IPS-NIHi7 (cell line): ENCODE data around the gene PHLDA3.

Experiments
- DNase-seq: peaks from one replicate; pipeline ENCODE4 v3.0.0; 2012; ENCODE audit warnings: mixed read lengths; ENCODE audit errors: extremely low spot score

The PHLDA3 gene

GRCh38 chr1:201430776-201431175 is 38.2 kb downstream of the PHLDA3 start:
- DNase-seq = no peak

GRCh38 chr1:201429736-201430501 is 39.1 kb downstream of the PHLDA3 start:
- DNase-seq = no peak

DNA sequence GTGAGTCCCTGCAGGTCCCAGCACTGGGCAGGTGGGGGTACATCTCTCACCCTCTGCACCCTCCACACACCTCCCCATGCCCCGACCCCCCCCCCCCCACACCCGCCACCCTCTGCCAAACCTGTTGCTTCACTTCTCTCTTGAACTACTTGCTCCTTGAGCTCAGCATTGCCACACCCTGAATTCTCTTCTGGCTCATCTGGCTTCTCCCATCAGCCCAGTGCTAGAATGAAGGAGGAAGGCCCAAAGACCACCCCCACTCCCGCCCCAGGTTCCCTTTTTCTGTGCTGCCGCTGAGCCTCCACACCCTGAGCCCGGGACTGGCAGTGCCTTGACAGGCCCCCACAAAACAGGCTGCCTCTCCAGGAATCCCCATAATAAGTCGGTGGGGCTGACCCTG is 41.0 kb downstream of the PHLDA3 start:
- no peak for DNase-seq

DNA sequence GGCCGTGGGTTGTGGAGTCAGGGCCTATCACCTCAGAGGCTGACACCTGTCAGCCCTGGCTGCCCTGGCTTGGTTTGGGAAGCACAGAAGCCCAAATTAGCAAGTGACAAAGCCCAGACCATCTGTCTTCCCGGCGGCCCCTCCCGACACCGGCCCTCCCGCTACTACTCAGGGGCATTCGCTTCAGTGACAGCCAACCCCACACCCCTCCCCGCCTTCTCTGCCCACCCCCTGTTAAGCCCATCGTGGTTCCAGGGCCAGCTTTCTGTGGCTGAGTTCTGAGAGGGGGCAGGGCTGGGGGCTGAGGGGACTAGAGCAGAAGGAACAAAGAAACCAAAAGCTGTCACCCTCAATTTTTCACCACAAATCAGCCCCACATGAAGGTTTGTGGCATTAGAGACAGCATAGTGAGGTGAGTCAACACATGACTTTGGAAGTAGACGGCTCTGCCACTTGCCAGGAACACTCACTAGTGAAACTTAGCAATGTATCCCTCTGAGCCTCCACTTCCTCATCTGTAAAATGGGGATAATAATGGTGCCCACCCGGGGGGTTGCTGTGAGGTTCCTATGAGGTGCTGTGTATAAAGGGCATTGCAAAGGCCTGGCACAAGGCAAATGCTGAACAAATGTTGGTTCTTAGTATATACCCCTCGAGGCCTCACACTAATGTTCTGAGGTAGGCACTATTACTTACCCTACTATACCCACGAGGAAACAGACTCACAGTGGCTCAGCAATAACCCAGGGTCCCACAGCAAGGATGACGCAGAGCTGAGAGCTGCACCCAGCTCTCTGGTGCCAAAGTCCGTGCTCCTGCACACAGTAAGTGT is 42.3 kb downstream of the PHLDA3 start:
- DNase-seq = no peak

DNA sequence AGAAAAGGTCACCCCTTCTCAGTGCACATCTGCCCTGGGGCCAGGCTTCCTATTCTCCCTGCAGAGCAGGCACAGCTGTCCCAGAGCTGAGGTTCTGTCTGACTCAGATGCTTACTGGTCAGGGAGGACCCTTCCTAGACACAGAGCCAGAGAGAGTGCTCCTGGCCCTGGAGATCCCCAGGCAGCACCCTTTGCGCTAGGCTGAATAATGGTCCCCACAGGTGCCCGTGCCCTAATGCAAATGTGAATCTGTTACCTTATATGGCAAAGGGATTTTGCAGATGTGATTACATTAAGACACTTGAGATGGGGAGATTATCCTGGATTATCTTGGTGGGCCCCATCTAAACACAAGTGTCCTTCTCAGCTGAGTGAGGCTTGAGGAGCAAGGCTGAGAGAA is 44.8 kb downstream of the PHLDA3 start:
- DNase-seq = no peak

DNA sequence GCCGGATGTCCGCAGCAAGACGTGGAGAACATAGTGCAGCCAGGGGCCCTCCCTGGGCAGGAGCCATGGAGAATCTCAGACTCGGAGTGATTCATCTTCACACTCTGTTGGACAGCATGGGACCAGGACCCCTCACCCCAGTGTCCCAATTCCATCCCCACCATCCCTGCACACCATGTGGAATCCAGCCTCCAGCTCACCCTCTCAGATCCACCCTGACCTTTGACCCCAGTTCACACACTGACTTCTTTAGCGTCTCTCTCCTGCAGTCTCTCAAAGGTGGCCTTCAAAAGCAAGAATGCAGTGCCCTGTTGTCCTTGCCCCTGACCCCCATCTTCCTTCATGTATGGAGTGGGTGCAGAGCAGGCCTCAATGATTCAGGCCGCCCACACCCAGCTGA is 45.3 kb downstream of the PHLDA3 start:
- no peak for DNase-seq

DNA sequence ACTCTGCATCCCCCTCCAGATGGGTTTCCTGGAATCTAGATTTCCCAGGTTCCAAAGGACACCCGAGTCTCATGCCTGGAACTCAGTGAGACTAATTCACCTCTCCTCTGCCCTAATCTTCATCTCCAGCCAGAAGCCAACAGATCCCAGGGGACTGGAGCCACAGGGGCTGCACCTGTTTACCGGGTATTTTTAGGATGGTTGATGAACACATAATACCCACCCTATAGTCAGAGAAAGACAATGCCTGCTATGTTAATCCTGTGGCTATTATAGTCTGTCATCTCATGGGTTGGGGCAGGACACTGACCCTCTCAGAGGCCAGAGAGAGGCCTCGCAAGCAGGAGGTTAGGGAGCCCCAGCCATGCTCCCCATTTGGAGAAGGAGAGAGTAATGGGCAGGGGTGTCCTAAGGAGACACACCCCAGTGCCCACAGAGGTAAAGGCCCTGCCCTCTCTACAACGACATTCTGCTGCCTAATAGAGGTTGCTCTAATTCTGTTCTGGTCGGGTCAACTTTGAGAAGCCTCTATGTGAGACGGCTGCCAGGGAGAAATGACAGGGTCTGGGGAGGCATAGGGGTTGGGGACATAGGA is 46.5 kb downstream of the PHLDA3 start:
- DNase-seq = no peak

DNA sequence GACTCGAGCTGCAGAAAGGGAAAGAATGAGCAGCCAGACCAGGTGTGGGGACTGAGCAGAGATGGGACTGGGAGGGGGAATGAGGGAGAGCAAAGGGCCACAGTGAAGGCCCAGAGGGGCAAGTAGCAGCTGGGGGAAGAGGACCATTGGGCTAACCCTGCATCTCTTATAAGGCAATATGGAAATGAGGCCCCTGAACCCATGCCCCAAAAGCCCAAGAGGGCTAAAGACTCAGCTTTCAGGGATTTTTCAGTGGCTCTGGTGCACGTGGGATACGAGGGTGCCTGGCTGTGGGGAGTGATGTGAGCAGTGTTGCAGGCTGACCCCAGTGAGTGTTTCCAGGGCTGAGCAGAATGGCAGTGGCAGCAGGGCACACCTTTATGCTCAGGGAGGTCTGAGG is 47.0 kb downstream of the PHLDA3 start:
- no peak for DNase-seq

DNA sequence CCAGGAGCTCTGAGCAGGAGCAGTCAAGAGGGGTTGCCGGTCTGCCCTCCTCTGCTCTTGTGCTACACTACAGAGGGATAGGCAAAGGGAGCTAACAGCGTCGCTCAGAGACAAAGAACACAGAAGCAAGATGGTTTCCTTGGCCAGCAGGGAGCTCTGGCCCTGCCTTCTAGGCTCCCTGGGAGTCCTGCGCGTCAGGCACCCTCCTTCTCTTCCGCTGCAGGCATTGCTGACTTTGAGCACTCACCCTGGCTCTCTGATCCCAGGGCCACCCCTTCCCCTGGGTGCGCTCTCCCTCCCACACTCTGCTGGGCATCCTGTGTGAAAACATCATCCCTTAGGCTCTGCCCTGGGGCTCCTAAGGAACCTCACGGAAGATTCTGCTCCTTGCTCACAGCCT is 47.9 kb downstream of the PHLDA3 start:
- no peak for DNase-seq

- DNase-seq = no peak
Measured at GRCh38 chr1:201420608-201421002, 48.4 kb downstream of the PHLDA3 start.

- no peak for DNase-seq
Measured at GRCh38 chr1:201419746-201420607, 49.0 kb downstream of the PHLDA3 start.

DNA sequence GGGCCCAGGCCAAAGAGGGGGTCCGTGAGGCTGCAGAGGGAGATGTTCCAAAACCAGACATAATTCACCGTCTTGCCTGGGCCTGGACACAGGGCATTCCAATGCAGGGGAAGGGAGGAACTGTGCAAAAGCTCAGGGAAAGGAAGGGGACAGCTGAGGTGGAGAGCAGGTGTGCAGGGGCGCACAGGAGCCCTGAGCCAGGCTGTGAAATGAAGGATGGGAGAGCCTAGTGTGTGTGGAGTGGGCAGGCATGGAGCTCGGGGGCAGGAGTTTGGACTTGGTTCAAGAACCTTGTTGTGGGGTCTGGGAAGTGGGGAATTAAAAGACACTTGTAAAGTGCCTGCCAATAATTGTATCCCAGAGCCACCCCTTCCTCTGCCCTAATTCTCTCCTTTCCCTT is 49.7 kb downstream of the PHLDA3 start:
- DNase-seq = no peak

DNA sequence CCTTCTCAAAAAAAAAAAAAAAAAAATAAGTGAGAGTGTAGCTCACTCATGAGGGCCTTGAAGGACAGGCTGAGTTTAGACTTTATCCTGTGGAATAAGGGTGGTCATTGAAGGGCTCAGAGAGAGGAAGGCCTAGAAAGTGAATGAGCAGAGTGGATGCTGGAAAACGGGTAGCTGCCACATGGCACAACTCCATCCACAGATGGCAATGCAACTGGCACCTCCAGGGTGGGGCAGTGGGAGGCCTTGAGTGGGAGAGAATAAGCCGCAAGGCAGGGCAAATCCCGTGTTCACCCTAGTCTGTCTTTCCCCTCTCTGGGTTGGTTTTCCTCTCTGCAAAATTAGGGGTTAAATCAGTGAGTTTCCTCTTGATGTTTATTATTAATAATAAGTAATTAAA is 50.5 kb downstream of the PHLDA3 start:
- no peak for DNase-seq
